Adrenal gland (tissue), 12 donors: Measurements from ENCODE around the gene ZBTB40. TPM values are rescaled to one million over a fixed set of nuclear protein-coding genes. Genes with fewer than 3 reads are reported as not detected.

ENCODE experiments used
- DNase-seq, 7 donors: peaks; one replicate each; pipeline ENCODE4 v3.0.0-alpha.2; 2019 to 2020
- H3K27ac ChIP-seq, 5 donors: fragments of 200-600 bp; sonication (generic) in 4 of 5; 1 replicate in 3 of 5; 2 replicates in 2 of 5; pipeline versions ENCODE4 v1.5.1 to v1.8.0; 2016 to 2020; ENCODE audit warnings: mild to moderate bottlenecking in 1 of 5
- H3K27me3 ChIP-seq: fragments of 200-600 bp; 2 replicates; pipeline ENCODE4 v1.8.0; 2021
- H3K36me3 ChIP-seq, 2 donors: fragments of 200-600 bp; replicated peaks in 1 of 2; 1 replicate in 1 of 2; 2 replicates in 1 of 2; pipeline versions ENCODE4 v1.5.1 to v1.8.0; 2018 to 2022
- H3K4me1 ChIP-seq, 2 donors: fragments of 200-600 bp; replicated peaks in 1 of 2; 1 replicate in 1 of 2; 2 replicates in 1 of 2; pipeline versions ENCODE4 v1.5.1 to v1.8.0; 2018 to 2021
- H3K4me3 ChIP-seq, 4 donors: fragments of 200-600 bp; sonication (generic) in 3 of 4; one replicate each; pipeline ENCODE4 v1.5.1; 2016 to 2018
- H3K9me3 ChIP-seq, 3 donors: fragments of 200-600 bp; sonication (generic) in 1 of 3; replicated peaks in 1 of 3; 1 replicate in 2 of 3; 2 replicates in 1 of 3; pipeline versions ENCODE4 v1.5.1 to v1.8.0; 2016 to 2021
- CTCF ChIP-seq, 6 experiments: fragments of 450-650 bp in 4 of 6; fragments of 200-600 bp in 2 of 6; sonication (generic) in 1 of 6; IDR thresholded peaks; 1 replicate in 5 of 6; 2 replicates in 1 of 6; pipeline versions ENCODE4 v1.5.1 to v1.8.0; 2016 to 2021; ENCODE audit warnings: antibody characterized with exemption in 6 of 6, mild to moderate bottlenecking in 2 of 6, moderate library complexity in 1 of 6
- POLR2A ChIP-seq, 2 donors: fragments of 450-650 bp; IDR thresholded peaks; one replicate each; pipeline ENCODE4 v1.6.1; 2017; ENCODE audit warnings: antibody characterized with exemption in 2 of 2, mild to moderate bottlenecking in 2 of 2, moderate library complexity in 1 of 2
- WGBS, 4 donors: extraction: QIAGEN DNeasy Blood & Tissue Kit in 2 of 4; methylation state at CpG; one replicate each; pipeline versions ENCODE4 v1.1.5 to v1.1.7; 2013 to 2017; 5-methylcytosine and 5-hydroxymethylcytosine counted together
- intact Hi-C, 2 donors: fragments of 100-400 bp; cut with DNase I; formaldehyde crosslinking; loops; one replicate each; pipeline versions ENCODE4 v1.14.1 to v1.15.0; 2022 to 2023
- polyA plus RNA-seq, 3 donors: library from polyadenylated mRNA; stranded (reverse); fragments of 200-250 nt in 2 of 3; fragments of 350-450 nt in 1 of 3; fragmentation: Illumina TruSeq in 1 of 3; extraction: RNeasy Lipid Tissue Mini Kit (QIAGEN cat#74804) in 1 of 3; gene quantifications; one replicate each; pipeline ENCODE4 v1.2.3, GENCODE V29; 2013 to 2014
- total RNA-seq, 9 donors: library from RNA; depleted of rRNA in 4 of 9; stranded (reverse); fragments of >200 nt in 4 of 9; fragments of 120-200 nt in 1 of 9; fragmentation: NEBNext Ultra II Directional in 1 of 9; extraction: Animal tissue kit (Norgen Biotek cat#: 25700) in 1 of 9; gene quantifications; one replicate each; pipeline versions ENCODE4 v1.1.0 to v1.2.4, GENCODE V29; 2013 to 2023
- donor health status: healthy with polysubstance abuse.
- donor health status: Bipolar disorder and iron deficiency.
- donor health status: DM: yes; HTN: yes; CAD: no.
- donor health status: DM: no; HTN: no; CAD: no.
- donor health status: DM: no; HTN: no; CAD: no.
- donor health status: DM: yes; HTN: yes; CAD: no.

The ZBTB40 gene
- total and polyA plus RNA-seq, 12 donors = 17.1 to 45.7 (median 27.7) TPM

GRCh38 chr1:22414244-22414751 lies 37.4 kb upstream of the ZBTB40 start:
- TF ChIP-seq POLR2A (IDR thresholded peaks at IDR 0.05) = no peak
- TF ChIP-seq CTCF (IDR thresholded peaks at IDR 0.05) = no peak
- Histone ChIP-seq H3K27ac (peak overlapping the region; percentile 18 to 88 (median 70)), H3K27me3 (no peaks in the 10 kb centered on the region), H3K36me3 (no peaks in the 10 kb centered on the region), H3K9me3 (no peaks in the 10 kb centered on the region), H3K4me1 (peaks cover 0 to 24% of the 10 kb centered on the region in 2 donors), H3K4me3 (no peak overlapping the region)
- intact Hi-C loops = loop anchor here (5.0 to 10.0 kb wide), 2 partner anchors 279 to 307 kb away; no protein-coding TSS in a partner anchor
- DNase-seq = peak; percentile 70 to 91 (median 85)
- WGBS, 4 donors = 33 to 44% (median 40%) methylated on average over 9 to 11 of the region's 11 CpGs

GRCh38 chr1:22415489-22415888 lies 36.2 kb upstream of the ZBTB40 start:
- H3K27me3 ChIP-seq = no peaks in the 10 kb centered on the region
- no peaks in the 10 kb centered on the region for H3K36me3 ChIP-seq
- peak in 1 of 7 donors; percentile 22 for DNase-seq
- TF ChIP-seq CTCF (IDR thresholded peaks at IDR 0.05) (no peak), POLR2A (IDR thresholded peaks at IDR 0.05) (no peak)
- no peak overlapping the region for H3K4me3 ChIP-seq
- WGBS, 4 donors = 79 to 89% (median 83%) methylated on average over 6 to 7 of the region's 7 CpGs
- intact Hi-C loops = loop anchor here (10.0 kb wide), 1 partner anchor 281 kb away; no protein-coding TSS in a partner anchor
- peak overlapping the region in 1 of 5 donors; percentile 30 for H3K27ac ChIP-seq
- peaks cover 0 to 24% of the 10 kb centered on the region in 2 donors for H3K4me1 ChIP-seq
- no peaks in the 10 kb centered on the region for H3K9me3 ChIP-seq

- H3K4me1 ChIP-seq = peaks cover 0 to 24% of the 10 kb centered on the region in 2 donors
- no peaks in the 10 kb centered on the region for H3K36me3 ChIP-seq
- TF ChIP-seq CTCF (IDR thresholded peaks at IDR 0.05) = peak; percentile 91 to 99 (median 96)
- TF ChIP-seq POLR2A (IDR thresholded peaks at IDR 0.05) = no peak
- intact Hi-C loops = loop anchor here (10.0 kb wide), 1 partner anchor 282 kb away; no protein-coding TSS in a partner anchor
- H3K4me3 ChIP-seq = no peak overlapping the region
- WGBS, 4 donors = 11 to 18% (median 14%) methylated on average over 9 to 13 of the region's 13 CpGs
- DNase-seq = peak; percentile 76 to 91 (median 84)
- no peaks in the 10 kb centered on the region for H3K27me3 ChIP-seq
- H3K9me3 ChIP-seq = no peaks in the 10 kb centered on the region
- H3K27ac ChIP-seq = no peak overlapping the region
These were observed 34.8 kb upstream of the ZBTB40 start for GRCh38 chr1:22416555-22417454.

- Histone ChIP-seq H3K9me3 (no peaks in the 10 kb centered on the region), H3K27ac (no peak overlapping the region), H3K27me3 (no peaks in the 10 kb centered on the region), H3K4me1 (peaks cover 0 to 24% of the 10 kb centered on the region in 2 donors), H3K4me3 (no peak overlapping the region), H3K36me3 (no peaks in the 10 kb centered on the region)
- no peak for DNase-seq
- TF ChIP-seq CTCF (IDR thresholded peaks at IDR 0.05) = no peak
- no peak for TF ChIP-seq POLR2A (IDR thresholded peaks at IDR 0.05)
- 76 to 87% (median 81%) methylated on average over 7 to 12 of the region's 12 CpGs for WGBS, 4 donors
- intact Hi-C loops = loop anchor here (10.0 kb wide), 1 partner anchor 283 kb away; no protein-coding TSS in a partner anchor
These were observed 34.2 kb upstream of the ZBTB40 start for GRCh38 chr1:22417466-22417865.
